Heart right ventricle (tissue), 16 donors: Measurements from ENCODE around the gene CALHM5. TPM values are rescaled to one million over a fixed set of nuclear protein-coding genes. Genes with fewer than 3 reads are reported as not detected.
A peak's percentile ranks its signal among the peaks of the same experiment; 100 is the strongest.

Source experiments
- ATAC-seq, 8 donors: fragments of 200-7000 bp; cut with Tn5 transposase; one replicate each; pipeline ENCODE4 v1.9.1; 2020; ENCODE audit warnings: mild to moderate bottlenecking in 8 of 8, moderate library complexity in 8 of 8, moderate number of reproducible peaks in 1 of 8
- DNase-seq, 2 donors: peaks; one replicate each; pipeline ENCODE4 v3.0.0-alpha.2; 2020
- H3K27ac ChIP-seq, 10 donors: fragments of 200-600 bp; sonication (generic) in 2 of 10; one replicate each; pipeline versions ENCODE4 v1.5.0 to v1.8.0; 2020 to 2022; ENCODE audit warnings: mild to moderate bottlenecking in 3 of 10
- H3K27me3 ChIP-seq, 7 donors: fragments of 200-600 bp; one replicate each; pipeline ENCODE4 v1.8.0; 2021 to 2022; ENCODE audit warnings: mild to moderate bottlenecking in 2 of 7
- H3K36me3 ChIP-seq, 9 donors: fragments of 200-600 bp; sonication (generic) in 1 of 9; one replicate each; pipeline versions ENCODE4 v1.5.0 to v1.8.0; 2020 to 2022; ENCODE audit warnings: mild to moderate bottlenecking in 2 of 9
- H3K4me1 ChIP-seq, 9 donors: fragments of 200-600 bp; sonication (generic) in 1 of 9; one replicate each; pipeline versions ENCODE4 v1.5.0 to v1.8.0; 2020 to 2022; ENCODE audit warnings: mild to moderate bottlenecking in 4 of 9
- H3K4me3 ChIP-seq, 10 donors: fragments of 200-600 bp; sonication (generic) in 2 of 10; one replicate each; pipeline versions ENCODE4 v1.5.0 to v1.8.0; 2020 to 2022; ENCODE audit warnings: mild to moderate bottlenecking in 7 of 10, moderate library complexity in 2 of 10
- H3K9me3 ChIP-seq, 11 donors: fragments of 200-600 bp in 10 of 11; sonication (generic) in 2 of 11; one replicate each; pipeline versions ENCODE4 v1.5.0 to v1.8.0; 2013 to 2022; ENCODE audit warnings: mild to moderate bottlenecking in 2 of 11, control low read depth in 1 of 11, moderate library complexity in 1 of 11
- CTCF ChIP-seq, 9 donors: fragments of 200-600 bp; sonication (generic) in 2 of 9; IDR thresholded peaks; one replicate each; pipeline versions ENCODE4 v1.5.0 to v1.8.0; 2021 to 2022; ENCODE audit warnings: antibody characterized with exemption in 9 of 9, mild to moderate bottlenecking in 5 of 9, moderate library complexity in 1 of 9
- WGBS, 2 donors: extraction: QIAGEN DNeasy Blood & Tissue Kit; methylation state at CpG; one replicate each; pipeline ENCODE4 v1.1.7; 2013; ENCODE audit warnings: inconsistent platforms in 1 of 2; 5-methylcytosine and 5-hydroxymethylcytosine counted together
- intact Hi-C, 10 donors: fragments of 100-400 bp; cut with DNase I; formaldehyde crosslinking; loops; one replicate each; pipeline versions ENCODE4 v1.11.1 to v1.14.2; 2022
- polyA plus RNA-seq, 2 donors: library from polyadenylated mRNA; stranded (reverse); fragments of 200-250 nt; gene quantifications; one replicate each; pipeline ENCODE4 v1.2.3, GENCODE V29; 2013
- total RNA-seq, 10 donors: library from RNA; stranded (reverse); fragmentation: NEBNext Ultra II Directional in 3 of 10; extraction: Animal tissue kit (Norgen Biotek cat#: 25700) in 3 of 10; gene quantifications; one replicate each; pipeline versions ENCODE4 v1.2.1 to v1.2.4, GENCODE V29; 2021 to 2023
- donor health status: Arrhythmogenic right ventricular cardiomyopathy.
- donor health status: ischemic (EF 13 %, LVEDD 7.1; RV severe dilation, severe dysfunction).
- donor health status: healthy with polysubstance abuse.
- donor health status: DM: no; HTN: yes; CAD: no.
- donor health status: DM: no; HTN: no; CAD: no.
- donor health status: ischemic (EF 25% LVEDD 6.9; RV normal size, moderate dysfunction).
- donor health status: ischemic (EF 25% LVEDD 5.7; RV mildly dilated, moderate dysfunction).
- donor health status: healthy.
- donor health status: DM: yes; HTN: yes; CAD: no.
- donor health status: Ischemic cardiomyopathy.
- donor health status: ischemic (EF 35%, LVEDD 5.7; RV mildly dilated, moderate dysfunction).
- donor health status: nonischemic (EF 11% LVEDD 7.7; RV severe dilation, severe dysfunction).
- donor health status: DM: yes; HTN: yes; CAD: no.
- donor health status: PGD.
- donor health status: ischemic (EF 29% LVEDD 5.4; RV normal size, mild dysfunction).
- donor health status: nonischemic (EF 23%, LVEDD 6.1; RV moderate dilation, normal function).

The CALHM5 gene
- total and polyA plus RNA-seq, 12 donors: 1.1 to 2.8 (median 1.4) TPM

- WGBS, 2 donors: 89 to 91% methylated on average over 4 of the region's 4 CpGs
- H3K4me1 ChIP-seq: peaks cover 0 to 12% (median 8%) of the 10 kb centered on the region in 9 donors
- DNase-seq (no peak), ATAC-seq (no peak)
- TF ChIP-seq CTCF (IDR thresholded peaks at IDR 0.05): no peak
- intact Hi-C loops: loop anchor here in 8 of 10 donors (5.0 to 10.0 kb wide), 6 partner anchors 277 to 347 kb away; partner anchors contain the start of gene TSPYL1 (in 3 of the 8)
- H3K9me3 ChIP-seq: no peaks in the 10 kb centered on the region
- no peak overlapping the region for H3K27ac ChIP-seq
- H3K27me3 ChIP-seq: peaks cover 0 to 3% (median 0%) of the 10 kb centered on the region in 7 donors
- H3K36me3 ChIP-seq: no peaks in the 10 kb centered on the region
- no peak overlapping the region for H3K4me3 ChIP-seq
Measured at GRCh38 chr6:116562019-116562403, 50.6 kb downstream of the CALHM5 start.

DNA sequence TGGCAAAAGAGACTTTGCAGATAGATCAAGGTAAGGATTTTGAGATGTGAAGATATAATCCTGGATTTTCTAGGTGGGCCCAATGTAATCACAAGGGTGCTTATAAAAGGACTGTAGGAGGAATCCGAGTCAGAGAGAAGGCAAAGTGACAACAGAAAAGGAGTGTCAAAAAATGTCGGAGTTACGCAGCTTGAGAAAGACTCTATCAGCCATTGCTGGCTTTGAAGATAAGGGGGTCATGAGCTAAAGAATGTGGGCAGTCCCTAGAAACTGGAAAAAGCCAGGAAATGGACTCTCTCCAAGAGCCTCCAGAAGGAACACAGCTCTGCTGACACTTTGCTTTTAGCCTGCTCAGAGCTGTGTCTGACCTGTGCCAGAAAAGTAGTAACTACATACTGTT is 51.2 kb downstream of the CALHM5 start:
- intact Hi-C loops: loop anchor here in 8 of 10 donors (5.0 to 10.0 kb wide), 6 partner anchors 278 to 348 kb away; partner anchors contain the start of gene TSPYL1 (in 3 of the 8)
- H3K9me3 ChIP-seq: no peaks in the 10 kb centered on the region
- H3K4me1 ChIP-seq: peaks cover 0 to 8% (median 5%) of the 10 kb centered on the region in 9 donors
- 37 to 46% methylated on average over 3 of the region's 3 CpGs for WGBS, 2 donors
- no peaks in the 10 kb centered on the region for H3K36me3 ChIP-seq
- no peak for TF ChIP-seq CTCF (IDR thresholded peaks at IDR 0.05)
- peak in 1 of 8 donors; percentile 18 for ATAC-seq
- no peak overlapping the region for H3K4me3 ChIP-seq
- DNase-seq: no peak
- no peak overlapping the region for H3K27ac ChIP-seq
- peaks cover 0 to 3% (median 0%) of the 10 kb centered on the region in 7 donors for H3K27me3 ChIP-seq

DNA sequence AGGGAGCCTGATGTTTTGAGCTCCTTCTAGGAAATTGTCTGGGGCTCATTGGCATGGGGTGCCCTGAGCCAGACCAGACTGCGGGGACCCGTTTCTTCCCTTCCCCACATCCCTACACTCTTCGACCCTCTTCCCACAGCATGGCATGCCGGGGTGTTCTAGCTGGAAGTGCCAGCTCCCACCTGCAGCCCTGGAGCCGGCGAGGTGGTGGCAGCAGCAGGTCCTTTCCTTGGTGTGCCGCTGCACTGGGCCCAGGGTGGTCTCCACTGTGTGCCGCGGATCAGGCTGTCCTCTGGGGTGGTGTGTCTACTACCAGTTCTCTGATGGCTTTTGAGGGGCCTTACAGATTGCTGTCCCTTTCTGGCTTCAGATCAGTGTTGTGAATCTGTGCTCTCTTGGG is 52.4 kb downstream of the CALHM5 start:
- Histone ChIP-seq H3K9me3 (no peaks in the 10 kb centered on the region), H3K4me3 (no peak overlapping the region), H3K27ac (no peak overlapping the region), H3K27me3 (peaks cover 0 to 3% (median 0%) of the 10 kb centered on the region in 7 donors), H3K4me1 (peaks cover 0 to 8% (median 0%) of the 10 kb centered on the region in 9 donors), H3K36me3 (no peaks in the 10 kb centered on the region)
- intact Hi-C loops: loop anchor here in 8 of 10 donors (5.0 to 10.0 kb wide), 6 partner anchors 279 to 349 kb away; partner anchors contain the start of gene TSPYL1 (in 3 of the 8)
- no peak for TF ChIP-seq CTCF (IDR thresholded peaks at IDR 0.05)
- no peak for ATAC-seq
- 93 to 95% methylated on average over 9 of the region's 9 CpGs for WGBS, 2 donors
- no peak for DNase-seq

DNA sequence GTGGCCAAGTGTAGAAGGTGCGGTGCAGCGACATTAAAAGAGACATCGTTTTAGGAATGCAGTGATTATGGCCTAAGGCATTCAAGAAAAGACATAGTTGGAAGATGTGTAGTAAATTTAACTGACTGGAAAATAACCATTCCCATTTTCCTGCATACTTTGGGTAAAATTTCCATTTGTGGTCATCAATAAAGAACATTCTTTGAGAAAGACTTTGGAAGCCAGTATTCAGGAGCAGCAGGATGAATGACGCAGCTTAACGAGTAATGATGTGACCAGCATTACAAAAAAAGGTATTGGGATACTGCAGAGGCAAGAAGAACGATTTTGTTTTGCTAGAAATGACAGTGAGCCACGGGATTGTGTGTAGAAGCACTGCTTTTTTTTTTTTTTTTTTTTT is 52.9 kb downstream of the CALHM5 start:
- TF ChIP-seq CTCF (IDR thresholded peaks at IDR 0.05): no peak
- no peaks in the 10 kb centered on the region for H3K36me3 ChIP-seq
- no peak overlapping the region for H3K4me3 ChIP-seq
- intact Hi-C loops: loop anchor here in 8 of 10 donors (5.0 to 10.0 kb wide), 6 partner anchors 280 to 350 kb away; partner anchors contain the start of gene TSPYL1 (in 3 of the 8)
- 88 to 91% methylated on average over 7 of the region's 7 CpGs for WGBS, 2 donors
- DNase-seq: no peak
- peaks cover 0 to 3% (median 0%) of the 10 kb centered on the region in 7 donors for H3K27me3 ChIP-seq
- no peak overlapping the region for H3K27ac ChIP-seq
- no peaks in the 10 kb centered on the region for H3K9me3 ChIP-seq
- no peak for ATAC-seq
- peaks cover 0 to 13% (median 0%) of the 10 kb centered on the region in 9 donors for H3K4me1 ChIP-seq
